Measurements from ENCODE around the gene CXCR6. TPM values are rescaled to one million over a fixed set of nuclear protein-coding genes. Genes with fewer than 3 reads are reported as not detected.
"Not testable (repeated sequence)": the region's sequence is repeated elsewhere in the genome, so short reads cannot be mapped to it uniquely, and the experiment has no call there.

Gene CXCR6
- total RNA-seq, 1 experiment from 2014 or later, result not detected

- no peak overlapping the region for H3K27ac Mint-ChIP-seq (ENCODE audit: unreplicated experiment)
- CTCF ChIA-PET, result interaction anchor here (1.3 to 1.5 kb wide), 3 partner anchors 9 to 221 kb away, joined by 3 read pairs; no protein-coding TSS in a partner anchor
Observed at GRCh38 chr3:45994419-45995235, 51.4 kb downstream of the CXCR6 start.

GRCh38 chr3:45995236-45996192, 52.2 kb downstream of the CXCR6 start, which contains the start of gene FYCO1:
FYCO1 (minus strand) TSS chr3:45995824; CDS start chr3:45984910, 10,914 bp downstream.
- no peak for TF ChIP-seq CTCF (IDR thresholded peaks at IDR 0.05; ENCODE audit: unreplicated experiment)
- no peak within 1 kb of the TSS for H3K27ac Mint-ChIP-seq (ENCODE audit: unreplicated experiment)
- no peaks in the 10 kb centered on the region for H3K9me3 Mint-ChIP-seq (ENCODE audit: low read depth, unreplicated experiment)
- DNase-seq, result peak; percentile 93
- no peaks in the 10 kb centered on the region for H3K4me1 Mint-ChIP-seq (ENCODE audit: low read depth, unreplicated experiment)
- TSS peak; percentile 74 for BruUV-seq (replicated peaks)
- peaks cover 22% of the 10 kb centered on the region for H3K36me3 Mint-ChIP-seq (ENCODE audit: insufficient read depth, unreplicated experiment)
- H3K4me3 Mint-ChIP-seq (ENCODE audit: low read depth, unreplicated experiment), result peak within 1 kb of the TSS; percentile 80
- CTCF ChIA-PET, result interaction anchor here (1.0 to 1.5 kb wide), 4 partner anchors 9 to 220 kb away, joined by 3 read pairs; no protein-coding TSS in a partner anchor
- peaks cover 37% of the 10 kb centered on the region for H3K27me3 Mint-ChIP-seq (ENCODE audit: unreplicated experiment)
- intact Hi-C loops (cut with micrococcal nuclease; ENCODE audit: unreplicated experiment), result no loop called here

More at GRCh38 chr3:45994419-45995235, 51.4 kb downstream of the CXCR6 start:
- no peak for TF ChIP-seq CTCF (IDR thresholded peaks at IDR 0.05; ENCODE audit: unreplicated experiment)
- H3K36me3 Mint-ChIP-seq (ENCODE audit: insufficient read depth, unreplicated experiment), result peaks cover 22% of the 10 kb centered on the region
- H3K9me3 Mint-ChIP-seq (ENCODE audit: low read depth, unreplicated experiment), result no peaks in the 10 kb centered on the region
- BruUV-seq (replicated peaks), result no TSS peak
- intact Hi-C loops (cut with micrococcal nuclease; ENCODE audit: unreplicated experiment), result no loop called here
- peak overlapping the region; percentile 80 for H3K4me3 Mint-ChIP-seq (ENCODE audit: low read depth, unreplicated experiment)
- DNase-seq, result no peak
- peaks cover 28% of the 10 kb centered on the region for H3K27me3 Mint-ChIP-seq (ENCODE audit: unreplicated experiment)
- no peaks in the 10 kb centered on the region for H3K4me1 Mint-ChIP-seq (ENCODE audit: low read depth, unreplicated experiment)

- H3K4me3 Mint-ChIP-seq (ENCODE audit: low read depth, unreplicated experiment); DNase-seq; H3K27ac Mint-ChIP-seq (ENCODE audit: unreplicated experiment); BruUV-seq (replicated peaks); H3K4me1 Mint-ChIP-seq (ENCODE audit: low read depth, unreplicated experiment); H3K9me3 Mint-ChIP-seq (ENCODE audit: low read depth, unreplicated experiment); intact Hi-C loops (cut with micrococcal nuclease; ENCODE audit: unreplicated experiment); CTCF ChIA-PET: not testable (repeated sequence)
- H3K36me3 Mint-ChIP-seq (ENCODE audit: insufficient read depth, unreplicated experiment), result peaks cover 16% of the 10 kb centered on the region
- H3K27me3 Mint-ChIP-seq (ENCODE audit: unreplicated experiment), result peaks cover 38% of the 10 kb centered on the region
Observed at GRCh38 chr3:45997499-45997898, 54.2 kb downstream of the CXCR6 start.

- intact Hi-C loops (cut with micrococcal nuclease; ENCODE audit: unreplicated experiment), result no loop called here
- no peak overlapping the region for H3K27ac Mint-ChIP-seq (ENCODE audit: unreplicated experiment)
Observed at GRCh38 chr3:45997942-45998341, 54.7 kb downstream of the CXCR6 start.

More at GRCh38 chr3:45997942-45998341, 54.7 kb downstream of the CXCR6 start:
- BruUV-seq (replicated peaks), result no TSS peak
- Mint-ChIP-seq H3K4me3 (ENCODE audit: low read depth, unreplicated experiment) (no peak overlapping the region), H3K9me3 (ENCODE audit: low read depth, unreplicated experiment) (no peaks in the 10 kb centered on the region), H3K4me1 (ENCODE audit: low read depth, unreplicated experiment) (no peaks in the 10 kb centered on the region), H3K27me3 (ENCODE audit: unreplicated experiment) (peaks cover 38% of the 10 kb centered on the region), H3K36me3 (ENCODE audit: insufficient read depth, unreplicated experiment) (peaks cover 16% of the 10 kb centered on the region)
- no peak for TF ChIP-seq CTCF (IDR thresholded peaks at IDR 0.05; ENCODE audit: unreplicated experiment)
- CTCF ChIA-PET, result no interaction called here
- no peak for DNase-seq

Other genes with a start within 250 kb of the CXCR6 start
- gene SLC6A20, start 146.9 kb upstream of the CXCR6 start, total RNA-seq (2022), result 2.1 and 7.3 TPM in 2 replicates
- 9.3 and 12.7 TPM in 2 replicates for gene LZTFL1, start 101.3 kb upstream of the CXCR6 start, total RNA-seq (2022)
- not detected in 2 replicates for gene CCR9, start 56.9 kb upstream of the CXCR6 start, total RNA-seq (2022)
- gene FYCO1, start 52.4 kb downstream of the CXCR6 start, total RNA-seq (2022), result 24.5 and 26.7 TPM in 2 replicates
- not detected in 2 replicates for gene XCR1, start 84.0 kb downstream of the CXCR6 start, total RNA-seq (2022)